Tibial nerve (tissue), 3 donors: ENCODE measurements around the gene FAF2.

Experiments
- POLR2A ChIP-seq, 2 donors: fragments of 450-650 bp; IDR thresholded peaks; one replicate each; pipeline ENCODE4 v1.6.1; 2017; ENCODE audit warnings: antibody characterized with exemption in 2 of 2, mild to moderate bottlenecking in 2 of 2, moderate library complexity in 2 of 2
- TF ChIP-seq, protein P1 (sequence below), 5 experiments: fragments of 200-600 bp in 3 of 5; fragments of 450-650 bp in 2 of 5; sonication (generic) in 3 of 5; IDR thresholded peaks; one replicate each; pipeline ENCODE4 v1.5.1; 2016 to 2019; ENCODE audit warnings: antibody characterized with exemption in 5 of 5, mild to moderate bottlenecking in 3 of 5, moderate library complexity in 2 of 5

- TF ChIP-seq, protein P1, sequence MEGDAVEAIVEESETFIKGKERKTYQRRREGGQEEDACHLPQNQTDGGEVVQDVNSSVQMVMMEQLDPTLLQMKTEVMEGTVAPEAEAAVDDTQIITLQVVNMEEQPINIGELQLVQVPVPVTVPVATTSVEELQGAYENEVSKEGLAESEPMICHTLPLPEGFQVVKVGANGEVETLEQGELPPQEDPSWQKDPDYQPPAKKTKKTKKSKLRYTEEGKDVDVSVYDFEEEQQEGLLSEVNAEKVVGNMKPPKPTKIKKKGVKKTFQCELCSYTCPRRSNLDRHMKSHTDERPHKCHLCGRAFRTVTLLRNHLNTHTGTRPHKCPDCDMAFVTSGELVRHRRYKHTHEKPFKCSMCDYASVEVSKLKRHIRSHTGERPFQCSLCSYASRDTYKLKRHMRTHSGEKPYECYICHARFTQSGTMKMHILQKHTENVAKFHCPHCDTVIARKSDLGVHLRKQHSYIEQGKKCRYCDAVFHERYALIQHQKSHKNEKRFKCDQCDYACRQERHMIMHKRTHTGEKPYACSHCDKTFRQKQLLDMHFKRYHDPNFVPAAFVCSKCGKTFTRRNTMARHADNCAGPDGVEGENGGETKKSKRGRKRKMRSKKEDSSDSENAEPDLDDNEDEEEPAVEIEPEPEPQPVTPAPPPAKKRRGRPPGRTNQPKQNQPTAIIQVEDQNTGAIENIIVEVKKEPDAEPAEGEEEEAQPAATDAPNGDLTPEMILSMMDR (IDR thresholded peaks at IDR 0.05), result no peak
- no peak for TF ChIP-seq POLR2A (IDR thresholded peaks at IDR 0.05)
Observed at GRCh38 chr5:176531902-176532493, 83.8 kb downstream of the FAF2 start.
